Measurements from ENCODE around the gene SPATA17.

The SPATA17 gene

GRCh38 chr1:217861658-217862057 is 230.5 kb downstream of the SPATA17 start:
- no peak for DNase-seq (ENCODE audit: insufficient read length)
- FAIRE-seq: no peak
- TF ChIP-seq TAF1 (IDR thresholded peaks at IDR 0.05; ENCODE audit: borderline replicate concordance, low read depth, low read length) (no peak), POLR2AphosphoS5 (IDR thresholded peaks at IDR 0.05; ENCODE audit: low read depth, low read length) (no peak), POLR2A (IDR thresholded peaks at IDR 0.05; ENCODE audit: low read depth, low read length) (no peak)

GRCh38 chr1:217867446-217867995 is 236.4 kb downstream of the SPATA17 start:
- FAIRE-seq: no peak
- DNase-seq (ENCODE audit: insufficient read length): no peak
- TF ChIP-seq POLR2AphosphoS5 (IDR thresholded peaks at IDR 0.05; ENCODE audit: low read depth, low read length) (no peak), POLR2A (IDR thresholded peaks at IDR 0.05; ENCODE audit: low read depth, low read length) (no peak), TAF1 (IDR thresholded peaks at IDR 0.05; ENCODE audit: borderline replicate concordance, low read depth, low read length) (no peak)

GRCh38 chr1:217871955-217872354 is 240.8 kb downstream of the SPATA17 start:
- DNase-seq (ENCODE audit: insufficient read length) (no peak), FAIRE-seq (no peak)
- no peak for TF ChIP-seq POLR2A (IDR thresholded peaks at IDR 0.05; ENCODE audit: low read depth, low read length)
- no peak for TF ChIP-seq TAF1 (IDR thresholded peaks at IDR 0.05; ENCODE audit: borderline replicate concordance, low read depth, low read length)
- no peak for TF ChIP-seq POLR2AphosphoS5 (IDR thresholded peaks at IDR 0.05; ENCODE audit: low read depth, low read length)

GRCh38 chr1:217875229-217875628 is 244.1 kb downstream of the SPATA17 start:
- DNase-seq (ENCODE audit: insufficient read length): no peak
- FAIRE-seq: no peak
- no peak for TF ChIP-seq POLR2AphosphoS5 (IDR thresholded peaks at IDR 0.05; ENCODE audit: low read depth, low read length)

- FAIRE-seq: no peak
- no peak for DNase-seq (ENCODE audit: insufficient read length)
- TF ChIP-seq POLR2AphosphoS5 (IDR thresholded peaks at IDR 0.05; ENCODE audit: low read depth, low read length) (no peak), POLR2A (IDR thresholded peaks at IDR 0.05; ENCODE audit: low read depth, low read length) (no peak), TAF1 (IDR thresholded peaks at IDR 0.05; ENCODE audit: borderline replicate concordance, low read depth, low read length) (no peak)
These were observed 245.3 kb downstream of the SPATA17 start for GRCh38 chr1:217876401-217876800.

- TF ChIP-seq POLR2AphosphoS5 (IDR thresholded peaks at IDR 0.05; ENCODE audit: low read depth, low read length) (no peak), POLR2A (IDR thresholded peaks at IDR 0.05; ENCODE audit: low read depth, low read length) (no peak), TAF1 (IDR thresholded peaks at IDR 0.05; ENCODE audit: borderline replicate concordance, low read depth, low read length) (no peak)
- DNase-seq (ENCODE audit: insufficient read length): no peak
- FAIRE-seq: no peak
These were observed 245.8 kb downstream of the SPATA17 start for GRCh38 chr1:217876896-217877295.

GRCh38 chr1:217881131-217881543 is 250.0 kb downstream of the SPATA17 start:
- DNase-seq (ENCODE audit: insufficient read length) (no peak), FAIRE-seq (no peak)
- no peak for TF ChIP-seq POLR2A (IDR thresholded peaks at IDR 0.05; ENCODE audit: low read depth, low read length)
- TF ChIP-seq POLR2AphosphoS5 (IDR thresholded peaks at IDR 0.05; ENCODE audit: low read depth, low read length): no peak
- TF ChIP-seq TAF1 (IDR thresholded peaks at IDR 0.05; ENCODE audit: borderline replicate concordance, low read depth, low read length): no peak

GRCh38 chr1:217881607-217882332 is 250.6 kb downstream of the SPATA17 start:
- no peak for FAIRE-seq
- DNase-seq (ENCODE audit: insufficient read length): no peak

GRCh38 chr1:217885181-217885580 is 254.0 kb downstream of the SPATA17 start:
- FAIRE-seq (no peak), DNase-seq (ENCODE audit: insufficient read length) (no peak)
- TF ChIP-seq POLR2AphosphoS5 (IDR thresholded peaks at IDR 0.05; ENCODE audit: low read depth, low read length) (no peak), TAF1 (IDR thresholded peaks at IDR 0.05; ENCODE audit: borderline replicate concordance, low read depth, low read length) (no peak), POLR2A (IDR thresholded peaks at IDR 0.05; ENCODE audit: low read depth, low read length) (no peak)

More at GRCh38 chr1:217881607-217882332, 250.6 kb downstream of the SPATA17 start:
- no peak for TF ChIP-seq POLR2AphosphoS5 (IDR thresholded peaks at IDR 0.05; ENCODE audit: low read depth, low read length)
- TF ChIP-seq TAF1 (IDR thresholded peaks at IDR 0.05; ENCODE audit: borderline replicate concordance, low read depth, low read length): no peak
- no peak for TF ChIP-seq POLR2A (IDR thresholded peaks at IDR 0.05; ENCODE audit: low read depth, low read length)

GRCh38 chr1:217888328-217888727 is 257.2 kb downstream of the SPATA17 start:
- FAIRE-seq (no peak), DNase-seq (ENCODE audit: insufficient read length) (no peak)
- TF ChIP-seq POLR2AphosphoS5 (IDR thresholded peaks at IDR 0.05; ENCODE audit: low read depth, low read length): no peak
- TF ChIP-seq TAF1 (IDR thresholded peaks at IDR 0.05; ENCODE audit: borderline replicate concordance, low read depth, low read length): no peak
- no peak for TF ChIP-seq POLR2A (IDR thresholded peaks at IDR 0.05; ENCODE audit: low read depth, low read length)

- no peak for TF ChIP-seq POLR2A (IDR thresholded peaks at IDR 0.05; ENCODE audit: low read depth, low read length)
- TF ChIP-seq POLR2AphosphoS5 (IDR thresholded peaks at IDR 0.05; ENCODE audit: low read depth, low read length): no peak
- TF ChIP-seq TAF1 (IDR thresholded peaks at IDR 0.05; ENCODE audit: borderline replicate concordance, low read depth, low read length): no peak
- FAIRE-seq (no peak), DNase-seq (ENCODE audit: insufficient read length) (no peak)
These were observed 258.3 kb downstream of the SPATA17 start for GRCh38 chr1:217889401-217889800.

GRCh38 chr1:217891966-217892365 is 260.8 kb downstream of the SPATA17 start:
- FAIRE-seq (no peak), DNase-seq (ENCODE audit: insufficient read length) (no peak)
- TF ChIP-seq POLR2A (IDR thresholded peaks at IDR 0.05; ENCODE audit: low read depth, low read length) (no peak), POLR2AphosphoS5 (IDR thresholded peaks at IDR 0.05; ENCODE audit: low read depth, low read length) (no peak), TAF1 (IDR thresholded peaks at IDR 0.05; ENCODE audit: borderline replicate concordance, low read depth, low read length) (no peak)

All from GM12892 (cell line).